Measurements from ENCODE around the gene TAB2.

TAB2 gene

DNA sequence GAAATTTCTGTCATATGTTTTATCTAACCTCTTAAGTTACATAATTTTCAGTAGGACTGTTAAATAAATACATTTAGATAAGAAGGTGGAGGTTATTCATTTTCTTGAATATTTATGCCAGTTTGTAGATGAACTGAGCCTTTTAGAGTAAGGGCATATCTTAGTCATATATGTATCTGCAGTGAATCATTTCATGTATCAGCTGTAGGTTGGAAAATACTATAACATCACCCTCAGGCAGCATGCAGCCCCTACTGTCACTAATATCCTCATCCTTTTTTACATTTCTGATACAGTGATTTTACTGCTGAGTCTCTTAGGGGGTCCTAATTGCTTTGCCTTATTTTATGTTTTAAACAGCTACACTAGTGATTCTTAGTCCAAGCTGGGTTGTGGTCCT is 63.0 kb downstream of the TAB2 start:
- DNase-seq, result no peak

GRCh38 chr6:149383371-149383770 is 65.9 kb downstream of the TAB2 start:
- no peak for DNase-seq

DNA sequence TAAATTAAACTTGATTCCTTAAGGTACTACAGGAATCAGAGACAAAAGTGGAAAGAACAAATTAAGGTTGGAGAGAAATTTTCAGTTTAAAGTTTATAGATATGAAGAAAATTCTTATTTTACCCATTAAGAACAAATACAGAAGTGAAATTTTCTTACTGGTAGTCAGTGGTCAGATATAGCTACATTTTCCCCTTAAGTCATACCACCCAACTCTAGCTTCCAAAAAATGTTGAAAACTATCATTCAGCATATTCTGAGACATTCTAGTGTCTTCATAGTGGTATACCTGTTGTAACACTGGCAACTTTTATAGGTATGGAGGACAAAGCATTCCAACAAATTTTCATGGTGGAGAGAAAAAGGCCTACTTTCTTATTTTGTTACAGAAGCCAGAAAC is 67.0 kb downstream of the TAB2 start:
- no peak for DNase-seq

DNA sequence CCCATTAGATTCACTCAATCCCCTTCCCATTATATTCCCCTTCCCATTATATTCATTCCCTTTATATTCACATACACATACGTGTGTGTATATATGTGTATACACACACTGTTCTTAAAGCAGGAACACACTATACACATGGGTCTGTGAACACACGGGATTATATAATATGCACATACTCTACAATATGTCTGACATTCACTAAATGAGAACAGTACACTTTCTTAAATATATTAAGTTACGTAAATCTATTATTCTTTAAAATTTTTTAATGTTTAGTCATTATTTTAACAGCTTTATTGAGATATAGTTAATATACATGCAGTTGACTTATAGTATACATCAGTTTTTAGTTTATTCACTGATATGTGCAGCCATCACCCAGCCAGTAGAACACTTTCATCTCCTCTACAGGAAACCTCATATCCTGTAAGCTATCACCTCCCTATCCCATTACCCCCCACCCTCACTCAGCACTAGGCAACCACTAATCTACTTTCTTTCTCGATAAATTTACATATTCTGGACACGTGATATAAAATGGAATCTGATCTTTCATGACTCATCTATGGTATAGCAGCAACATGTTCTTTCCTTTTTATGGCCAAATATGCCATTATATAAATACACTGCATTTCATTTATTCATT is 68.6 kb downstream of the TAB2 start:
- DNase-seq, result no peak

DNA sequence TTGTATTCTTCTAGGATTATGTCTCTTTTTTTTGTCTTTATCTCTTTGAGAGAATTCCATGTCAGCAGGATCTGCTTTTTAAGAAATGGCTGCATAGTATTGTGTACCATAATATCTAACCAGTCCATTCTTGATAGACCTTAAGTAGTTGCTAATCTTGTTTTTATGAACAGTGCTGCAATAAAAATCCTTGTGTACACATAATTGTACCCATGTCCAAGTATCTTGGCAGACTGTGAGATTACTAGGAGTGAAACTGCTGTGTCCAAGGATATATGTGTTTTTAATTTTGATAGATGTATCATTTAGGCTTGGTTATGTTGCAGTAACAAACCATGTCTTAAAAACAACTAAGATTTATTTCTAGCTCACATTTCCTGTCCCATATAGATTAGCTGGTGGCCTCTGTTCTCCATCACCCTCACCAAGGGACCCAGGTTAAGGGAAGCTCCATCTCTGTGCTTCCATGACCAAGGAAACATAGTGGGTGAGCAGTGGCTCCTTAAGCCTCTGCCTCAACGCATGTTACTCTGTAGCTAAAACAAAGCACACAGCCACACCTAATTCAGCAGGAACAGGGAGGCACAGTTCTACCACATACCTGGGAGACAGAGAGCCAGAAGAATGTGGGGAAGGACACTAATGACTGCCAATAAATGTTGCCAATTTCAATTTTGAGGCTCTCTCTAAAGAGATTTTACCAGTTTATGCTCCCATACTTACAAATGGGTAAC is 70.4 kb downstream of the TAB2 start:
- DNase-seq, result no peak

DNA sequence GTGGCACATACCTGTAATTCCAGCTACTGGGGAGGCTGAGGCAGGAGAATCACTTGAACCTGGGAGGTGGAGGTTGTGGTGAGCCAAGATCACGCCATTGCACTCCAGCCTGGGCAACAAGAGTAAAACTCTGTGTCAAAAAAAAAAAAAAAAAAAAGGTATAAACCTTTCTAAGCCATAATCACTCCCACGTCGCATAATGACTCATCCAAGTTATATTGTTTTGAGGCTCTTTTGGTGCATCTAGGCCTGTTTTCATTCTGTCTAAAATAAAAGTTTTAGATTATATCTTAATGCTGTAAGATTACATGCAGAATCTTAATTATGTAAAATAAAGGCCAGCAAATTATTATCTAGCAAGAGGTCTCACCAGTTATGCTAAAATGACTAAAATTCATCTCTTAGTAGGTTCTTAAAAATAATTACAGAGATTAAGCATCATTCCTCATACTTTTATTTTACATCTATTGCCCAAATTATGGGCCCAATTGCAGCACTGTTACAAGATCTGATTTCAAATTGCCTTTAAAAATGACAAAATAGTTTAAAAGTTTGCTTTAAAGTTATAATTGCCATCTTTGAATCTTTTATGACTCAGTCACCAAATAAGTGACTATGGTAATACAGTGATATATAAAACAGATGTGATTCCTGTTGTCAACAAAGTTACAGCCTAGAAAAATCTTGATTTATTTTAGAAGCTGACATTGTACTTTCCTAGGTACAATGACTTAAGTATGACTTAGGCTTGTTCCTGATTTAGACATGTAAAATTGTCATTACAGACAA is 72.2 kb downstream of the TAB2 start:
- DNase-seq, result no peak

GRCh38 chr6:149392093-149392492 is 74.6 kb downstream of the TAB2 start:
- DNase-seq, result no peak

DNA sequence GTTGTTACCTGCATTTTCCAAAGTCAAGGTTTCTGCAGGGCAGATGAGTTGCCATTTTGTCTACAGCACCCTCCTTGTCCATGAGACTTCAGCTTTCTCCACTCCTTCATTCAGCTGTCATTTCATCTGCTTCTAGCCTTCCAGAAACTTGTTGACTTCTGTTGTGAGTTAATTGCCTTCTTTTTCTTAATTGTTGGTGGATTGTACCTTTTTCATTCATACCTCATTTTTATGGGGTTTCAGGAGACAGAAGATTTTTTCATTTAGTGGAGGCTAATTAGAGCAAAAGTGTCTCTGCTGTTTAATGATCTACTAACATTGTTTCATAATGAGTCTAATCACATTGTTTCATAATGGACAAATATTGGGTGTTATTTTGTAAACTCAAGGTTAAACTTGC is 75.0 kb downstream of the TAB2 start:
- DNase-seq, result no peak

- no peak for DNase-seq
Observed at GRCh38 chr6:149393002-149393679, 75.6 kb downstream of the TAB2 start.

- no peak for DNase-seq
Observed at GRCh38 chr6:149395185-149395584, 77.7 kb downstream of the TAB2 start.

GRCh38 chr6:149397384-149397783 is 79.9 kb downstream of the TAB2 start:
- no peak for DNase-seq

GRCh38 chr6:149400050-149400449 is 82.5 kb downstream of the TAB2 start, which contains the start of gene SUMO4:
Gene SUMO4 (plus strand): TSS chr6:149400262. CDS start chr6:149400392, 130 bp downstream.
- no peak for DNase-seq

DNA sequence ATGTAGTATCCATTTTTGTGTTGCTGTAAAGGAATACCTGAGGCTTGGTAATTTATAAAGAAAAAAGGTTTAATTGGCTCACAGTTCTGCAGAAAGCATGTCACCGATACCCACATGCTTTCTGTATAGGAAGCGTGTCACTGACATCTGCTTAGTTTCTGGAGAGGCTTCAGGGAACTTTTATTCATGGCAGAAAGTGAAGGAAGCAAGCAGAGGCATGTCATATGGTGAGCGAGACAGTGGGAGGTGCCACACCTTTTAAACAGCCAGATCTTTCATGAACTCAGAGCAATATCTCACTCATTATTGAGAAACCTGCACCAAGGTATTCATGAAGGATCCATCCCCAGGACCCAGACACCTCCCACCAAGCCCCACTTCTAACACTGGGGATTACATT is 86.0 kb downstream of the TAB2 start:
- DNase-seq, result no peak

GRCh38 chr6:149405823-149406765 is 88.6 kb downstream of the TAB2 start:
- no peak for DNase-seq

DNA sequence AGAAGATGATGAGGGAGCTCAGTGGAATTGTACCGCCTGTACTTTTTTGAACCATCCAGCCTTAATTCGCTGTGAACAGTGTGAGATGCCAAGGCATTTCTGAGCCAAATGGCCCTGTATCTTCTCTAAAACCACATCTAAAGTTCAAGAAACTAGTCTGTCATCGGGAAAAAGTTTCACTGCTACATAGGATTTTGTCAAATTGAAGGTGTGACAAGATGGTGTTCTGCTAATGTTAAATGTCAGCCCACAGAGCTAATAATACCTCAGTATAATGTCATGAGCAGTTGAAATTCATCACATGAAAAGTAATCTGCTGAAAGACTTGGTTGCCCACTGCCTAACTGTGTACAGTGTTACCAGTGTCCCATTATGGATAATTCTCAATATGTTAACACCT is 92.1 kb downstream of the TAB2 start:
- DNase-seq, result no peak

DNA sequence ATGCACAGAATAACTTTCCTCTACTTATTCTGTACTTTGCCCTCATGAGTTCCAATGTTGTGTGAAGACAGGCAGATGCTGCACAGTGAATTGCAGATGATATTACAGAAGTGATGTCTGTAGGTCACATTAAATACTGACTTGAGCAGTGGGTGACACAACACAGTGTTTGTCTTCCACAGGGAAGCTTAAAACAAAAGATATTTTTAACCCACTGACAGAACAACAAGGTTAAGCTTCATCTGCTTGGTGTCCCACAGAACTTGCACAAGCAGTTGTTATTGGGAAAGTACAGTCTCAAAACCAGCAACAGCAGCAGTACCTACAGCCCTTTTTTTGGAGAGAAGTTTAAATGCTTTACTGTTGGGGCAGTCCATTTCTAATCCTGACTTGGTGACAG is 93.0 kb downstream of the TAB2 start:
- no peak for DNase-seq

- DNase-seq, result no peak
Observed at GRCh38 chr6:149414009-149414408, 96.5 kb downstream of the TAB2 start.

DNA sequence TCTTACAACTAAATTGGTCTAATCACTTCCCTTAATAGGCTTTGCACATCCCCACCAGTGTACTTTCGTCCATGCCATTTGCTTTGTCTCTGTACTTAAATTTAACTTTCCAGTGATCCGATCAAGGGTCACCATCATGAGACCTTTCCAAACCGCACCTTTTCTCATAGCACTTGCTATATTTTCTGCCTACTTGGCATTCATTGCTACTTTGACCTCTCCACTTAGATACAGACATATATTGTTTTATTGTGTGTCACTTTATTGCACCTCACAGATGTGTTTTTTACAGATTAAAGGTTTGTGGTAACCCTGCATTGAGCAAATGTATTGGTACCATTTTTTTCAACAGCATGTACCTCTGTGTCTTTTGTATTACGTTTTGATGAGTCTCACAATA is 97.3 kb downstream of the TAB2 start:
- no peak for DNase-seq

DNA sequence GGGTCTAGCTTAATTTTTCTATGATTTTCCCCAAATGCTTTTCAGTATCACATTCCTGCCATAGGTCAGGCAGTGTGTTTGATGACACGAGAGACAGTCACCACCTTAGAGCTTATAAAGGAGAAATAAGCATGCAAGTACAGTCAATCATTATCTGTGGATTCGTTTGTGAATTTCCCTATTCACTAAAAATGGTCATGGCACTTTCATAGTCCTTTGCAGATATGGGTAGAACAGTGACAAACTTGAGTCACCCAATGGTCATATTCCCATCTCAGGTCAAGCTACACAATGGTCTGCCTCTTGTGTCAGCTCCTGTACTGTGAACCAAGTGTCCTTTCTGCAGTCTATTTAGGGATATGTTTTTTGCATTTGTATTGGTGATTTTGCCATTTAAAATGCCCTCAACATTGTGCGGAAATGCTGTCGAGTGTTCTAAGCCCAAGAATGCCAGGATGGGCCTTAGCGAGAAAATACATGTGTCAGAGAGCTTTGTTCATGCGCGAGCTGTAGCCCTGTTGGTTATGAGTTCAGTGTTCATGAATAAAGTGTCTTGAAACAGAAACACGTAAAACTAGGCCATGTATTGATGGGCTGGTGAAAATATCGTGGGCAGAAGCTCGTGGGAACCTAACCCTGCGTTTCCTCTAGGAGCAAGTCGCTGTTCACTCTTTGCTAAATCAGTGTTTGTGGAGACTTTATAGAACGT is 102.3 kb downstream of the TAB2 start:
- no peak for DNase-seq

GRCh38 chr6:149421132-149421531 is 103.6 kb downstream of the TAB2 start:
- no peak for DNase-seq

DNA sequence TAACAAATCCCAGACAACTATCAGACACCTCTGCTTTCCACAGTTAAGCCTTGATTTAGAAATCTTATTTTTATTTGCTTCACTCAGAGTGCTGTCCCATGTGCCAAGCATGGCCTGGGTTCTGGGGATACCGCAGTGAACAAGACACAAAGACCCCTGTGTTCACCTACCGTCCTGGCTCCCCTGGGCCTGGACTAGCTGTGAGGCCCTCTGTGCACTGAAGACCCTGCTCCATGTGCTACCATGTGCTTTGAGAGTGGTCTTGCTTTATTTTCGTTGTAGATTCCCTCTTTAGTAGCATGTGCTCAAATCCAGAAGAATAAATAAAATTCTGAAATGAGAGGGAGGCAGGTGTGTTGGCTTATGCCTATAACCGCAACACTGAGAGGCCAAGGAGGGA is 105.1 kb downstream of the TAB2 start:
- DNase-seq, result no peak

Data from NCI-H510A (cell line).